ENCODE measurements around the gene PNLIPRP1.

- TF ChIP-seq EP300 (IDR thresholded peaks at IDR 0.05; ENCODE audit: borderline replicate concordance) (no peak), REST (IDR thresholded peaks at IDR 0.05; ENCODE audit: low read depth) (no peak), RAD21 (IDR thresholded peaks at IDR 0.05; ENCODE audit: low read depth) (no peak), TCF12 (IDR thresholded peaks at IDR 0.05; ENCODE audit: low read depth) (no peak)
Measured at GRCh38 chr10:116620423-116621400, 30.0 kb downstream of the PNLIPRP1 start, which contains the start of gene PNLIPRP2.

All from Ishikawa (cell line).